ENCODE results near the gene MRPL38.
A peak's percentile ranks its signal among the peaks of the same experiment; 100 is the strongest.
"Not testable (repeated sequence)": the region's sequence is repeated elsewhere in the genome, so short reads cannot be mapped to it uniquely, and the experiment has no call there.

MRPL38 gene

GRCh38 chr17:75875182-75875939 is 29.3 kb downstream of the MRPL38 start:
- no peak for DNase-seq

GRCh38 chr17:75874323-75875181 is 30.1 kb downstream of the MRPL38 start:
- no peak for DNase-seq

- no peak for DNase-seq
Measured at GRCh38 chr17:75873587-75874322, 30.9 kb downstream of the MRPL38 start.

GRCh38 chr17:75872434-75873351 is 32.0 kb downstream of the MRPL38 start:
- no peak for DNase-seq

GRCh38 chr17:75870228-75870627 is 34.5 kb downstream of the MRPL38 start:
- not testable (repeated sequence) for DNase-seq

- DNase-seq, result no peak
Measured at GRCh38 chr17:75869282-75870141, 35.2 kb downstream of the MRPL38 start.

- not testable (repeated sequence) for DNase-seq
Measured at GRCh38 chr17:75868730-75869281, 35.9 kb downstream of the MRPL38 start.

GRCh38 chr17:75865404-75866188 is 39.1 kb downstream of the MRPL38 start:
- DNase-seq, result not testable (repeated sequence)

GRCh38 chr17:75864887-75865286 is 39.8 kb downstream of the MRPL38 start:
- DNase-seq, result not testable (repeated sequence)

- peak in 1 of 2 donors; percentile 22 for DNase-seq
Measured at GRCh38 chr17:75864448-75864871, 40.2 kb downstream of the MRPL38 start.

- no peak for DNase-seq
Measured at GRCh38 chr17:75861927-75862317, 42.8 kb downstream of the MRPL38 start.

- DNase-seq, result not testable (repeated sequence)
Measured at GRCh38 chr17:75859358-75859757, 45.3 kb downstream of the MRPL38 start.

GRCh38 chr17:75856062-75856756 is 48.5 kb downstream of the MRPL38 start:
- DNase-seq, result no peak

- peak; percentile 73 to 100 for DNase-seq
Measured at GRCh38 chr17:75855310-75856061, 49.2 kb downstream of the MRPL38 start, which contains the start of gene WBP2. TSS of gene WBP2 (minus strand) at chr17:75855335. CDS start at chr17:75855297, 38 bp downstream.

GRCh38 chr17:75854881-75855309 is 49.8 kb downstream of the MRPL38 start:
- DNase-seq, result no peak

GRCh38 chr17:75854101-75854748 is 50.5 kb downstream of the MRPL38 start:
- no peak for DNase-seq

GRCh38 chr17:75853433-75853832 is 51.3 kb downstream of the MRPL38 start:
- DNase-seq, result no peak

- DNase-seq, result not testable (repeated sequence)
Measured at GRCh38 chr17:75851693-75851991, 53.0 kb downstream of the MRPL38 start.

All from bone marrow (tissue), 2 donors.